ENCODE results near the gene DNAH8.

The DNAH8 gene

DNA sequence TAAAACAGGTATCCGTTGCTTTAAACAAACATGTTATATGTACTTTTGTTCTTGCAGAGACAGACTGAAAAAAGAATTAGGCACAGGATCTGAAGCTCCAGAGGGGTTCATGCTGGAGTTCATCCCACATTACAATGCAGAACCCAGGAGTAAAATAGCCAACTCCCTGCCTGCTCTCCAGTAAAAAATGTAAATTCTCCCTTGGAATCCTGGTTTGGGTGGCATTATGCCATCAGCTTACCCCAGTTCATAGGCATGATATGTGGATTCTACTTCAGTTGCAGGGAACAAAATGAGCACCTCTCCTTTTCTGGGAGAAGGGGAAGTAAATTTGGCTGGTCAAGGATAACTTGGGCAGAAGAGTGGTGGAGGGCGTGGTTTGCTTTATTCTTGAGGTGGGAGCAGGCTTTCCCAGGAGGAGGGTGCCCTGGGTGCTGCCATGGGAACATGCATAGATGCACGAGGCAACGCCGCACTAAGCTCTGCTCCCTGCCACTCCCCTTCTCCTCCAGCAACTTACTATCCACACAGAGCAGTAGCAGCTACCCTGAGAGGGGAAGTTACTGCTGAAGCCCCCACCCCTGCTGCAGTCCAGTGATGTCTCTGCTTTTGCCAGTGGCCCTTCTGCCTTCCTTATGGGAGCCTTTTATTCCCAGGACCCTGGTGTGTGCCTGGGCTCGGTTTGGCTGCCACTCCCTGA is 261.8 kb downstream of the DNAH8 start:
- no peak for DNase-seq

DNA sequence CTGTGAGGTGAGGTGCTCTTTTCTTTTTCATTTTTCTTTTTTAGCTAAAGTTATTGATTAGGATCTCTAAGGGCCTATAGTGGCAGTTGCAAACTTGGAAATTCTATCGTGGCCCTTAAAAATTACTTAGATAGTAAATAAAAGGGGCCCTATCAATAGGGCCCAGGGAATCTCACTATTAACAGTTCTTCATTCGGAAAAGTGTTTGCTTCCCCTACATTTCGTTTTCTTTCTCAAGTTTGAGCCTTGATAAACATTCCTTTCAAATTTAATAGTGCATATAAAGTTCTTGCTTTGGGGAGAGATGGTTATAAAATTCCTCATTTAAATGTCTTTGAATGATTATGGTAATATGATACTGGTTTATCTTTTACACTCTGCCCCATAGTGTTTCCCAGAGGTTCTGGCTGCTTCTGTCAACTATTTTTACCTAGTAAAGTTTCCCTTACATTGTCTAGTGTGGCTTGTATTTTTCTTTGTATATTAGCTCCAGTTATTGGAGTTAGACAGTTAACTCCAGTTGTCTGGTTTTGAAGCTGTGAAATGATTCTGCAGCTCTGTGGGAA is 263.1 kb downstream of the DNAH8 start:
- no peak for DNase-seq

DNA sequence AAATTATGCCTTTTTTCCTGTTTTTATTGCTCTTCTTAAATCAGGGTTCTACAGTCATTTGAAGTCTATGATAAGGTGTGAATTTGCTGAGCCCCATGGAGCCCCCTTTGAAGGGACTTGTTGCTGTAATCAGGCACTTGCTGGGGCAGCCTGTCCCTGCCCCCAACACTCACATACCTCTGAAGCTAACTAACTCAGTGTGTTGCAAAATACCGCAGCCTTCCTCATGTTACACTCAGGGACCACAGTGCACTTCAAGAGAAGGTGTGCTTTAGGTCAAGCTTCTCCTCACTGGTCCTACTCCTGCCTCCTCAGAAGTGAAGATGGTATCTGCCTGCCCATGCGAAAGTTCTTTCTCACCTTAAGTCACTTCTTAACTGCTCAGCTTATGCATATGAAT is 267.4 kb downstream of the DNAH8 start:
- DNase-seq = no peak

DNA sequence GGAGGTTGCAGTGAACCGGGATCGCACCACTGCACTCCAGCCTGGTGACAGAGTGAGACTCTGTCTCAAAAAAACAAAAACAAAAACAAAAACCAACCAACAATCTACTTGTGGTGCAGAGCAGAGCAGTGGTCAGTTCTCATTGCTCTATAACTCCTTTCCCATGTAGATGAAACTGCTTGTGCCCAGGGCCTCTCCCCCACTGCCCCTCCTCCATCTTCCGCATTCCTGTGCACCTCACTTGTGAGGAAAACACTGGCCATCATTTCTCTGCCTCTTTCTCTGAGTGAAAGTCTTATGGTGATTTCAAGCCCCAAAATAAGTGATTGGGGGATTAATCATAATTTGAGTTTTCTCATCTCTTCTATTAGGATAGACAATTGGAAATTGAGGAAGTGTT is 269.6 kb downstream of the DNAH8 start:
- DNase-seq = no peak

DNA sequence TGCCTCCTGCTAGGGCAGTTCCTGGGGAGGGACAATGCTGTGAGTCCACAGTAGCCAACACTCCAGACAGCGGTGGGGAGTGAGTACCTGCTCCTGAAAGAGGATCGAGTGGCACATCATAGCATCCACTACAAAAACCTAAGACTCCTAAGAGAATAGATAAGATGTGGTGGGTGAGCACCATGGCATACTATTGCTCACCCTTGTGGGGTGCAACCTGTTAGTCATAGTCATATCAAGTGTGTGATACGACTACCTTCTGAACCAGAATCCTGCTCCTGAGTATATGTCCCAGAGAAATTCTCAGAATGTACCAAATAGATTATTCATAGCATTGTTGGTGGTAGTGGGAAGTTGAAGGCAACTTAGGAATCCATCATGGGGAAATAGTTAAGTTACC is 270.7 kb downstream of the DNAH8 start:
- no peak for DNase-seq

DNA sequence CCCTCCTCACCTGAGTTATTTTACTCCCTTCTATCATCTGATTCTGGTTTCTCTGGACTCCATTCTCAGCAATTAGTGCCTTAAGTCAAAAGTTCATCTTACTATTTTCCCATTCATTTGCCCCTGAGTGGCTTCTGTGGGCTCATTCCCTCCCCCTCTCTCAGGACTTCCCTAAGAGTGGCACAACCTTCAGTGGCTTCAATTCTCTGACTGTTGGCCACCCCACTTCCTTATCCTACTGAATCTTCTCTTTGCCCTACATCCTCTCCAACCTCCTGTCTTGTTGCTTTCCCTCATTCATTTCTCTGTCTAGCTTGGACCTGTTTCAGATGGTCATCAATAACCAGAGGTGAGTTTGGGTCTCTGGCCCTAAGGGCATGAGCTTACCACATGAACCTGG is 272.4 kb downstream of the DNAH8 start:
- no peak for DNase-seq

DNA sequence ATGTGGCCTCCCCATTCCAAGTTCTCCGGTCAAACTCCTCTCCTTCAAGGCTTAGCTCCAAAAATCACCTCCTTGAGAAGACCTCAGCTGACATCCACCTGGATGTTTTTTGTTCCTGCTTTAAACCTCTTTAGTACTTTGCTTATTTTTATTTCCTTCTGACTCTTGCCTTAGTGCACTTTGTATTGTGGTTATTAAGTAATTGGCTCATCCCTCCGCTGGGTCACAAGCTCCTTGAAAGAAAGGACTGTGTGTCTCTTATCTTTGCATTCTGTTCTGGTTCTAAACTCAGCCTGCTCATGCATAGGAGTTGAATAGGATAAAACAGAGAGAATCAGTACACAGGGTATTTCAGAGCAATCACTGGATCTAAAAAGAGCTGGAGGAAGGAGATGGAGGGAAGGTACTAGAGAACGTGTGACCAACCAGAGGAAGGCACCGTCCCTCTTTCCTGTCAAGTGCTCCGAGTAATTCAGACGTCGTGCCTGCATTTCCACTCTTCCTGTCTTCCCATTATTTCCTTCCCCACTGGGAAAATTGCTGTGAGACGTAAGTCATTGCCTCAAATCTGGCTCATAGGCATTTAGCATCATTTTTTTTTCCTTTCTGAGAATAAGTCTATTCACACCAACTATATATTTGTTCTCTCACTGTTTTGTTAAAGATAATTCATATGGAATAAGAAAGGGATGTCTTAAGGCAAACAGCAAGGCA is 273.8 kb downstream of the DNAH8 start:
- no peak for DNase-seq

DNA sequence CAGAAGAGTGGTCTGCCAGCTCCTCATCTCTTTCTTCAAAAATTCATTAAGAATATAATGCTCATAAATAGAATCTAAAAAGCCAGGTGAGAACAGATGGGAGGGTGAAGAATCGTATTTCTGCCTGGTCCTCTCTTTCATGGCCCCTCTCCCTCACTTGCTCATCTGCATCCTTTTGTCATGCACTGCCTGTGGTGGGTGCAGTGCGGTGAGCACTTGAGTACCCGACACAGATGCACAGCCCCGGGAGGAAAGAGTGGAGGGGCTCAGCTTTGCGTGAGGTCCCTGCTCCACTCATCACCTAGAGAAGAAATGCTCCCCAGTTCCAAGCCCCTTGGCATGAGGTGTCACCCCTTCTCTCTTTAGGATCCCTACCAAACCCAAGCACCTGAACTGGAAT is 275.4 kb downstream of the DNAH8 start:
- DNase-seq = no peak

DNA sequence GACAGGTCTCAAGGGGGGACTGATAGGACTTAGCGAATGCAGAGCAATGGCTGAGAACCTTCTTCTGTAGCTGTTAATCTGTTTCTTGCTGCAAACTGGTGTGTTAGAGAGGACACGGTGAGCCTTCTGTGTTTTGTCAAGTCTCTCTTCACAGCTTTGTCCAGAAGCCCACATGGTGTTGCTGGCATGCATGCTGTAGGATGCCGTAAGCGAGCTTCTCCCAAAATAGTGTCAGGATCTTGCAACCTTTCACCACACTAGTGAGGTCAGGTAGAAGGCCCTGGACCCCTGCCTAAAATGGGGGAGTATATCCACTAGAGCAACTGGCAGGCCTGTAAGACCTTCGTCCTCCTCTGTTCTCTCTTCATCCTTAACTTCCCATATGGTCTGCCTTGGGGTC is 281.6 kb downstream of the DNAH8 start:
- DNase-seq = no peak

DNA sequence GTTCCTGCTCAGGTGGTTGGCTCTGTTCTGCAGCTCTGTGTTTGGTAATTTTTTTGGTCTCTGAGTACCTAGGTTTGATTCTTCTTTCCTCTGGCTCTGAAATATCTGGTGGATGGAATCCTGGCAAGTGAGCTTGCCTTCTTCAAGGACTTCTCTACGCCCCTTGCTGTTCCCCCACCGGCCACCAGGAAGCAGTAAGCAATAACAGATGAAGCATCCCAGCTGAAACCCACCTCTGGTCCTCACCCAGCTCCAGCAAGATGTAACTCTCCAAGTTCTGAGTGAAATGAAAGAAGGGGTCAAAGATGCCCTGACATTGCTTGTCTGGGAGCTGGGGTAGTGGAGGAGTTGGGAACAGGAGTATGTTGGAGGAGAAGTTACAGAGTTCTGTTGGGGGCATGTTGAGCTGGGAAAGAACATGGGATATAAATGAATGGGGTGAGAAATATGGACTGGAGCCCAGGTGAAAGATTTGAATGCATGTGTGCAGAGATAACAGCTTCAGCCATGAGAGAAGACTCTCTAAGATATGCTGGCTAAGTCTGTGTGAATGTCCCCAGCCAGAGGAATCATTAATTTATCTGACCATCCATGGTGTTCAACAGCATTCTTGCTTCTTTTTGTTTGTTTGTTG is 282.1 kb downstream of the DNAH8 start:
- no peak for DNase-seq

DNA sequence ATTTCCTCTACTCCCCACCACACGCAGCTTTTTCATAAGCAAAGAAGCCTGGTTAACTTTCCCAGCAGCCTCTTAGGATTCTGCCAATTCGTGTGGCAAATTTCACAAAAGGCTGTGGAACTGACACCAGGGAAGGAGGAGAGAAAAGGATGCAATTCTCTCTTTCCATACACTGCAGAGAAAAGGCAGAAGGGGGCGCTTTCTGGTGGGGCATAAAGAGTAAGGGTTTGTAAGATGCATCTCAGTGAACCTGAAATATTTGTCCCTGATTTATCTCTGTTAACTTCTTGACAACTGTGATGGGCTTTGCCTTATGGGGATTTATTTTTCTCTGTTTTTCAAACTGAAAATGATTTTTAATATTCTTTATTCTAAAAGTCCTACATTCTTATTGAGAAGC is 288.0 kb downstream of the DNAH8 start:
- no peak for DNase-seq

DNA sequence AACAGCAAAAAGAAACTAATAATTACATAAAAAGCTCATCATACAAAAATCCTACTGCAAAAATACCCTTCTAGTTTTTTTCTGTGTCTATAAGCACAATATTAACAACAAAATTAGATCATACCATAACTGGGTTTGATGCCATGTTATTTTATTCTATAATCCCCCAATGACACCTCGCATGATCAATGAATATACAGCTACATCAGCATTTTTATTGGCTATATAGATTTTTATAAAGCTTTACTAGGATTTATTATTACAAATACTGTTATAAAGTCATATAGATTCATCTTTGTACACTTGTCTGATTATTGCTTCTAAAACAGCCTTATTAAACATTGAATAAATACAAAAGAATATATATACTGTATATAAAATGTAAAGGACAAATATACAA is 288.4 kb downstream of the DNAH8 start:
- no peak for DNase-seq

DNA sequence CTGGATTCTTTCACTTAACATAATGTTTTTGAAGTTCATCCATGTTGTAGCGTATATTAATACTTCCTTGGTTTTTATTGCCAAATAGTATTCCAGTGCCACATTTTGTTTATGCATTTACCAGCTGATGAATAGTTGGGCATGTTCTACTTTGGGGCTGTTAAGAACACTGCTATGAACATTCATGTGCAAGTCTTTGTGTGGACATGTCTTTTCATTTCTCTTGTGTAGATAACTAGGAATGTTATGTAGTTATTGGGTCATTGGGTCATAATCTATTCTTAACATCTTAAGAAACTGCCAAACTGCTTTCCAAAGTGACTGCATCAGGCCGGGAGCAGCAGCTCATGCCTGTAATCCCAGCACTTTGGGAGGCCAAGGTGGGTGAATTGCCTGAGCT is 289.7 kb downstream of the DNAH8 start:
- no peak for DNase-seq

DNA sequence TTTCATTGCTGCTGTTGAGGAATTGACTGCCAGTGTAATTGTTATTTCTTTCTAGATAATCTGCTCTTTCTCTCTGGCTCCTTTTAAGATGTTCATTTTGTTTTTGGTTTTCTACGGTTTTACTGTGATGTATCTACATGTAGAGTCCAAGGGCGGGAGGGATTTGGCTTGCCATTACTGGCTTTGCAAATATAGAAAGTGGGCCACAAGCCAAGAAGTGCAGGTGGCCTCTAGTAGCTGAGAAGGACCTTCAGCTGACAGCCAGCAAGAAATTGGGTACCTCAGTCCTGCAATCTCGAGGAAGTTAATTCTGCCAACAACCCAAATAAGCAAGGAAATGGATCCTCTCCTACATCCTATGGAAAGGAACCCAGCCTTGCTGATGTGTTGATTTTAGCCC is 290.7 kb downstream of the DNAH8 start:
- no peak for DNase-seq

DNA sequence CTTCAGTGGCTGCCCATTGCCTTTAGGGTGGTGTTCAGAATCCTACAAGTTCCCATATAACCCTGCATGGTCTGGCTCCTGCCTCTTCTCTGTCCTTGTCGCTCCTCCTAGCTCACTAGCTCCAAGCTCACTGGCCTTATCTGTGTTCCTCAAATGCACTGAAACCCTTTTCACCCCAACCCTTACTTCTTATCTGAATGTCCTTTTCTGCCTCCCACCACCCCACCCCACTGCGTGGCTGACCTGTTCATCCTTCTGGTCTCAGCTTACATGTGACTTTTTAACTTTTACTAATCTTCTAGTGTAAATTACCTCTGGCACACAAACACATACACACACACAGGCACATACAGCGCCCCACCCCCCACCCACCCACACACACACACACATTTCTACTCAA is 292.5 kb downstream of the DNAH8 start:
- DNase-seq = no peak

DNA sequence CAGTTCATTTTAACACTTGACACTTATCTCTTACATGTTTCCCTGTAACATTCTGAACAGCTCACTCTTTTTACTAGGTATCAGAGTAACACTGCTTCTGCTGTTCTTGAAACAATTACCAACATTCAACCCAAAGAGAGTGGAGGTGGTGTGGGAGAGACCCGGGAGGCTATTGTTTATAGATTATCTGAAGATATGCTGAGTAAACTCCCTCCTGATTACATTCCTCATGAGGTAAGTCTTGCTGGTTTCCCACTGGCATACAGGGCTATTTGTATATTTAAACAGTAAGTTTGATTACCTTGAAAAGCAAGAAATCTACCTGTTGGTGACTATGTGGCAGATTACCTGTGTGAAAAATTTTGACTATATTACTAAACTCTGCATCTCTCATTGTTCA is 293.6 kb downstream of the DNAH8 start:
- no peak for DNase-seq

DNA sequence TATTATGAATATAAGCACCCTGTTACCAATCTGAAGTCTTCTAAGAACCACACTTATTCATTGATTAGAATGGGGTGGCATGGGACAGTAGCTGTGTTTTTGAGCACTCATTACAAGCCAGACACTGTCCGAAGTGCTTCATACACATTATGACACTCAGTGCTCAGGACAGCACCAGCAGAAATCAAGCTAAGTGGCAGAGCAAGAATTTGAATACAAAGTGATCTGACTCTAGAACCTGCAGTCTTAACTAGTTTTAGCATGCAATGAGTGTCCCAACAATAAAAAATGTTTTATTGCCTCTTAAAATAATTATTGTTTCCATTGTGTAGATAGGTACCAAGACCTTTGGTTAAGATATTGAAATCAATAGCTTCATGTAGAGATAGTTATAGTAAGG is 294.4 kb downstream of the DNAH8 start:
- no peak for DNase-seq

DNA sequence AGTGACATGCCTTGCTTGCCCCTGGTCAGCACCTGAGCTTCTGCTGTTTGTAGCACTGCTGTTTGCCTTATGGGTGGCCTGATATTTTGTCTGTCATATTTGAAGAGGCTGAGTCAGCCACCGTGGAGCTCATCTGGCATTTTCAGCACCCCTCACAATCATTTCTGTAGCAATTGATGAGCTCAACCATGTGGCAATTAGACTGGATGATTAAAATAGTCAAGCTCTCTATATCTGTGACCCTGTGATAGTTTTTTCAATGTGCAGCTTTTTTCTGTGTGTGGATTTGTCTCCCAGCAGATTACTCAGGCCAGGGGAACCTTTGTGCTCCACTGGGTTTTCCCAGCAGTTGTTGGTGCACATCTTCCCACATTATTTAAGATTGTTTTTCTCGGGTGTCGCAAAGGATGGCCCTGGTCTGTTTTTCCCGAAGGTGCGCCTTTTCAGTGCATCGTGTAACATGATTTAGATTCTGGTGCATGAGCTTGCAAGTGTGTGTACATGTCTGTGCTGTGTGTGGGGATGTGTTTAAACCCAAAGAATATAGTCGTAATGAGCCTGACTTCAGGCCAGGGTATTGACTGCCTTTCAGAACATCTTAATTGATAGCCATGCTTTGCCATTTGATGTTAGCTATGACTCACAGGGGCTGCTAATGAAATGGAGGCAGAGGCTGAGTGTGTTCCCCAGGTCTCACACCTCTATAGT is 301.9 kb downstream of the DNAH8 start:
- DNase-seq = no peak

DNA sequence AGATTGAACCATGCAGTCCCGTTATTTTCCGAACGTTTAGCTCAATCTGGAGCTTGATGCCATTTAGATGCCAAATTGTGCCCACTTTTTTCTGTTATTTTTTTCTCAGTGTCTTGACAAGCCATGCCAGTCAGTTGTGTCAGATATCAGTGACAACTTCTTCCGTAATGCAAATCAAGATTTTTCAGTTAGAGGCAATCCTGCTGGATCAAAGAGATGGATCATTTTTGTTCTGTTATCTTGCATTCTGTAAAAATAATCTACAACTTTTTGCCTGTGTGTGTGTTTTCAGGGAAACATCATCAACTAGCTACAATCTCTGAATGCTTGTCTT is 302.4 kb downstream of the DNAH8 start:
- DNase-seq = no peak

DNA sequence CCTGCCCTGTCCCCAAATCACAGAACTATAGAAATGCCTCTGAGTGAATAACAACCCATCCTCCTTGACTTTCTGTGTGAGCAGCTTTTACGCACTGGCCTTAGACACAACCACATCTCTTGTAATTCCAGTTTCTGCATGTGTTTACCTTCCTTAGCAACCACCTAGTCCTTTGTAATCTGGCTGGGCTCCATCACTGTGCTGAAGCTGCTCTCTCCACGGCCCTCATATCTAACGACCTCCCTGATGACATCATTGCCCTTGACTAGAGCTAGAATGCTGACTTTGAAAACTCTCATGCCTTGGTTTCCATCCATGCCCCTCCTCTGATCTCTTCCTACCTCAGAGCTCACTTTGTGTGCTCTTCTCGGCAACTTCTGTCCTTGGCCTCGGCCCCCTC is 303.0 kb downstream of the DNAH8 start:
- no peak for DNase-seq

DNA sequence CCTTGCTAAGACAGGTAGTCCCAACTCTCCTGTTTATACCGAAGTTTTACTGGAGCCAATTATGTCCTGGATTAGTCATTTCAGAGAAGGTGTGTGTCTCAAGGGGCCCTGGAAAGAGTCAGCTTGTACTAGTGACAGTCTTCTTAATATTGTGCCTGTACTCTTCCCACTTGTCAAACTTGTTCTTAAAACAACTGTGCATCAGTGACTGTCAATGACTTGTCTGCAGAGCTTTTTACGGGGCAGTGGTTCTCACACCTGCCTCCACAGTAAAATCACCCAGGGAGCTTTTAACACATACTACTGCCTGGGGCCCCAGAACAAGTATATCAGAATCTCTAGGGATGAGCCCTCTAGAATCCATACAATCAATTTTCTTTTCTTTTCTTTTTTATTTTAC is 305.0 kb downstream of the DNAH8 start:
- no peak for DNase-seq

DNA sequence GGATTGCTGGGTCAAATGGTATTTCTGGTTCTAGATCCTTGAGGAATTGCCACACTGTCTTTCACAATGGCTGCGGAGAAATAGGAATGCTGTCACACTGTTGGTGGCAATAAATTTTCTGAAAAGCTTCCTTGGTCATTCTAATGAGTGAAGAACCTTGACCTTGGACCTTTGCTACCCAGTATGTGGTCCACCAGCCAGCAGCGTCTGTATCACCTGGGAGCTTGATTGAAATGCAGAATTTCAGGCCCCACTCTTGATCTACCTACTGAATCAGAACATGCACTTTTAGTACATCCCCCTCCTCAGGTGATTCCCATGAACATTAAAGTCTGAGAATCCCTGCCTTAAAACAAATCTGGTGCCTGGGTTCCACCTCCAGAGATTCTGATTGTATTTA is 305.9 kb downstream of the DNAH8 start:
- no peak for DNase-seq

DNA sequence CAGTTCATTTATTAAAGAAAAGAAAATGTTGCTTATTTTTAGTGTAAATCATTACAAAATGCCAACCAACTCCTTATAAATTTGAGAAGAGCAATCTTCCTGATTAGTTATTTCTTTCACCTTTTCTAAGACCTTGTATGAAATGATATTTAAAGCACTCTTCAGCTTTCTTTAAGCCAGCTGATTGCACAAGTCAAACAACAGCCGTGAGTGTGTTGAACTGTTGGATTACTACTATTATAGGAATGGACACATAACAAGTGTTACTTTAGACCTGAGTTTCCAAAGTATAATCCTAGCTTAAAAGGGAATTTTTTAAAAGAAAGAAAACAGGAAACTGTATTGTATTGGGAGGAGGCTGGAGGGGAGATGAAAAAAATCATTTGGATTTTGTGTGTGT is 306.7 kb downstream of the DNAH8 start:
- no peak for DNase-seq

DNA sequence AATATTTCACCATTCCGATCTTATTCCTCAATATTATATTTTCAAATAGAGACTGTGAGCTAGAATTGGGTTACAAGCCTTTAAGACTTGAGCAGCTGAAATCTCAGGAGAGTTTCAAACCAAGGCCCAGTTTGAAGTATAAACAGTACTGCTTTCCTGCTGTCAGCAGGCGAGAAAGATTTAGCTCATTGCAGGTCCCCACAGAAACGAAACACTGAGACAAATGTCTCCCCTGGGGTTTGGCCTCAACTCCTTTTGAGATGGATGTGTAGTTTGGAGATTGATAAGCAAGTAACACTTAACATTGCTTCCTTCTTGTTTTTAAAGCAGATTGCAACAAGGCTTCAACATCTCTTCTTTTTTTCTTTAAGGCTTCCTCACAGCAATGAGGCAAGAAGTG is 311.1 kb downstream of the DNAH8 start:
- no peak for DNase-seq

Data from activated T-cell treated with anti-CD3 and anti-CD28 coated beads for 4 hours (primary cell).